Stimulated activated CD8-positive, alpha-beta memory T cell treated with anti-CD3 and anti-CD28 coated beads, Interleukin-12 subunit alpha, Interleukin-12 subunit beta, amount 100 ng/mL, for 1 hour (primary cell): ENCODE measurements around the gene ANKRD53.

Experiments used
- DNase-seq: peaks from one replicate; pipeline ENCODE4 v3.0.0-alpha.2; 2020; ENCODE audit warnings: low read depth

Gene ANKRD53

DNA sequence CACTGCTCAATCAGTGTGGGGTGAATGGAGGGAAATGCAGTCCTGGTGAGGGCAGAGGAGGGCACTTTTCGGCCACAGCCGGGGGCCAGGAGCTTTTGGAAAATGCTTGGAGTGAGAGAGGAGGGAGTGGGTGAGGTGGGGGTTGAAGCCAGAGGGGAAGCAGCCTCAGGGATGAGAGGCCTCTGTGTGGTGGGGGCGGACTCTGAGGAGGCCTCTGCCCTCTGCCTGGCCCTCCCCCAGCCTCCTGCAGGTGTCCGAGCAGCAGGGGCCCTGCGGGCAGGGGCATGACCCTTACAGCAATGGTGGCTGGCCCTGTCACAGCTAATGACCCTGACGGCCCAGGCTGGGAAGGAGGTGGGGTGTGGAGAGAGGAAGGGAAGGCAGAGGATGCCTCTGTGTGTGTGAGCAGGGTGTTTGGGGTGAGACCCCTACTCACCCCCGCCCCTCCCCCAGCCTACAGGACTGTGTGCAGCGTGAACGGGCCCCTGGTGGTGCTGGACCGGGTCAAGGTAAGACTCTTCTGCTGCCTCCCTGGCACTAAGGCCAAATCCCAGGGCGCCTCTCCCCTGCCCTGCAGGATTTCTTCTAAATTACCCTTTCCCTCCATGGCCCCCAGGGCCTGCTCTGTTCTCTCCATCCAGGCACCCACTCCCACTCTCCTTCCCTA, 35.1 kb upstream of the ANKRD53 start:
- no peak for DNase-seq

DNA sequence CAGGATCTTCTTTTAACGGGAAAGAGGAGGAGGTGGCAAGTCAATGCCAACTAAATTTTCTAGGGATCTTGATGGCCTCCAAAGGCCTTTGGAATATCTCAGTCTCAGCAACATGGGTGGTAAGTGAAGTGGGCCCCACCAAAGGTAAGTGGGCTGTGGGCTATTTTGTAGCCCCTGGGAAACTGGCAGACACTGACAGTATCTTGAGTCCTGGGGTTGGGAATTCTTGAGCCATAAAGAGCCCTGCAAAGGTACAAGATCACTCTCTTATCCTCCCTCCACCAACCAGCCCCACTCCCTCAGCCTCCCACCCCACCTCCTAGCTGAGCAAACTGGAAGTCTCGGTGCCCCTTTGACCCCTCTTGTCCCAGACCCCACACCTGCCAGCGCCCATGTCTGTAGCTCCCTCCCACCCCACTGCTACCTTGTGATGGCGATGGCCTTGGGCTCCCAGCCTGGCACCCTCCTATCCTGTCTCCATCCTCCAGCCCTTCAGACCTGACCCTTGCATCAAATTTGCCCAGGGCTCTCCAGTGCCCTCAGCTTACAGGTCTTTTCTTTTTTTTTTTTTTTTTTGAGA, 34.2 kb upstream of the ANKRD53 start:
- DNase-seq, result no peak

GRCh38 chr2:70946832-70947442, 31.5 kb upstream of the ANKRD53 start:
- DNase-seq, result peak; percentile 24

DNA sequence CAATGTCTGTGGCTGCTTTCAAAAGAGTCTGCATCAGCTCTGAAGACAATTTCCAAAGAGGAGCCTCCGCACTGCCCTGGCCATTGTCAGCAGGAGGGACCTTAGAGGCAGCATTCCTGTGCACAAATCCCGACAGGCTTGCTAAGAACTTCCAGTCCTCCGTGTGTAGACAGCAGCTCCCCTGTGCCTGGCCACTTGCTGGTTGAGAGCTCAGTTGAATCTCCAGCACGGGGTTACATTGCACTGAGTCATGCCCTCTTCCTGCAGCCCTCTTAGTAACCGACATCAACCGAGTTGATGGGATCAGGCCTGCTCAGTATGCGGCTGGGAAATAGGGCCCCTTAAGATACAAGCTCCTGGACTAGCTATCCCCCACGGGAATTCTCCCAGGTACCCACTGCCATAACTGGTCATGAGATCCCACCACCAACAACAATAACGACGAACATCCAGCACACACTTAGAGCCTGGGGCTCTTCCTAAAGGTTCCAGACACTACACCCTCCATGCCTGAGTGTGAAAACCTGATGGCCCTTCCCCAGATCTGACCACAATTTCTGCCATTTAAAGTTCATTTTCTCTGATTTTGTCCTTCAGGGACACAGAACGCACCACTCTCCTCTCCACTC, 30.8 kb upstream of the ANKRD53 start:
- no peak for DNase-seq

DNA sequence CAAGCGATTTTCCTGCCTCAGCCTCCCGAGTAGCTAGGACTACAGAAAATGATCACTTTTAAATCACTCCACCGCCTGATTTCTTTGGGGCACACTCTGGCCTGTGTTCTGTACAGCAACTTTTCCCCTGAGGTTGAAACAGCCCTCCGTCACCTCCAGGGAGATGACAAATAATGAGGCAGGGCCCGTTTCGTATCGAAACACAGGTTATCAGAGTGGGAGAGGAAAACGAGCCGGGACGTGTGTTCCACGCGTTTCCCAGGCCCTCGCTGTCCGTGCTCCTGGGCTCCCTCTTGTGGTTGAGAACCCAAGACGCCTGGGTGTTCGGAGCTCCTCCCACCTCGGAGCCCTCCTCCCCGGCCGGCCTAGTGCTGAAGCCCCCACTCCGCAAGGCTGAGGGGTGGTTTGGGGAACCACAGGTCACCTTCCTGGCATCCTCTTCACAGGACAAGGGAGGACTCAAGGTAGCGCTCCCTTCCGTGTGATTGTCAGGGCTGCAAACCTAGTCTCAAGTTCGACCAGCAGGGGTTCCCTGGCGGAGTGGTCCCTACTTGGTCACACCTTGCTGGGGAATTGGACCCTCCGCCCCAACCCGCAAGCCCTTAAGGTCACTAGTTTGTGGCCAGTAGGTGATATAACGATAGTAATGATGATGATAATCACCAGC, 30.0 kb upstream of the ANKRD53 start:
- peak; percentile 51 for DNase-seq

GRCh38 chr2:70949086-70949485, 29.3 kb upstream of the ANKRD53 start:
- no peak for DNase-seq

- DNase-seq, result no peak
Observed at GRCh38 chr2:70954886-70955285, 23.5 kb upstream of the ANKRD53 start.

DNA sequence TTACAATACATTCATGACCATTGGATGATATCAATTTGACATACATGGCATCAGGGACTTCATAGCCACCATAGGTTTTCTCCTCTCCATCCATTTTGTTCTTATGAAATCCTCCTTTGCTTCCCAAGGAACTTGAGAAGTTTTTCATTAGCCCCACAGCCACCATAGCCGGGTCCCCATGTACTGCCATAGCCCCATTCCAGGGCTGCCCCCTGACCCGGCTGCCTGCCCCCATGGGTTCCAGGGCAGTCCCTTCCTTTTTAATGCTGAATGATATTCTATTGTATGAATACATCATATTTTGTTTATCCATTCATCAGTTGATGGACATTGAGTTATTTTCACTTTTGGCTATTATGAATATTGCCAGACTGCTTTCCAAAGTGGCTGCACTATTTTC, 22.3 kb upstream of the ANKRD53 start:
- DNase-seq, result no peak

GRCh38 chr2:70957798-70958197, 20.6 kb upstream of the ANKRD53 start:
- no peak for DNase-seq

DNA sequence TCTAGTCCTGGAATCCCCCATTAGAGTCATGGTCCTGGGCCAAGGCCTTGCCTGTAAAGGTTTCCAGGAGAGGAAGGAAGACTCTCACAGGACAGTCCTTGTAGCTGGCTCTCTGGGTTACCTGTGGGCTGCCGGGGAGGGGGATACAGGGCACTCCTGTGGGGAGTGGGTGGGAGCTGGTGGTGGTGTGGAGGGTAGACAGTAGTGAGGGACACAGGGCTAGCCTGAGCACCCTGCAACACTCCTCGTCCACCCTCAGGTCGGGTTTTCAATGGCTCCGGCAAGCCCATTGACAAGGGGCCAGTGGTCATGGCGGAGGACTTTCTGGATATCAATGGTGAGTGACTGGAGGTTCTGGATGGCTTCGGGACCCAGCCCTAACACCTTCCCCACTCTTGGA, 19.7 kb upstream of the ANKRD53 start:
- no peak for DNase-seq

- DNase-seq, result no peak
Observed at GRCh38 chr2:70959271-70959761, 19.1 kb upstream of the ANKRD53 start.

GRCh38 chr2:70959851-70960832, 18.3 kb upstream of the ANKRD53 start:
- no peak for DNase-seq

DNA sequence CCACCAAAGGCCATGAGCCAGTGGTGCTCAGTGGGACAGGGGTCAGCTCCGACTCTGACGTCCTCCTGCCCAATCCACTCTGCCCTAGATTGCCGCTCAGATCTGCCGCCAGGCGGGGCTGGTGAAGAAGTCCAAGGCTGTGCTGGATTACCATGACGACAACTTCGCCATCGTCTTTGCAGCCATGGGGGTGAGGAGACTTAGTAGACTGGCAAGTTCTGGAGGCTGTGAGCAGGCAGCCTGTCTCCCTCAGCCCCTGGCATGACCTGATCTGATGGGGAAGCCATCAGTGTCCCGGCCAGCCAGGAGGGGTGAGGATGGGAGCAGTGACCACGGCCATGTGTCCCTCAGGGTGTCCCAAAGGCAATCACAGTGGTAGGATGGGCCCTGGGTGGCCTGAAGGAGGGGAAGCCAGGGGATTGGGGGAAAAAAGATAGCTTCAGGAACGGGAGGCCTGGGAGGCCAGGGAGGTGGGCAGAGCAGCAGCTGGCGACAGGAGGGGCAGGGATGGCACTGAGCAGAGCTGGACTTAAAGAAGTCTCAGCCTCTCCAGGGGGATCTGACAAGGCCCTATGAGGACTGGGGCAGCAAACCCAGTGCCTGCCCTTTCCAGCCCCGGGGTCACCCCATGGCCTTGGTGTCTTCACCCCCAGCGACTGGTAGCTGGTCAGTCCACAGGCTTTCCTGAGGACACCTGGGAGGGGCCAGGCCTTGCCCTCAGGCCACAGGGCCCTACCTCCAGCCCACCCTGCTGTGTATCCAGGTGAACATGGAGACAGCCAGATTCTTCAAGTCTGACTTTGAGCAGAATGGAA, 17.4 kb upstream of the ANKRD53 start:
- no peak for DNase-seq

GRCh38 chr2:70961648-70961994, 16.8 kb upstream of the ANKRD53 start:
- no peak for DNase-seq

DNA sequence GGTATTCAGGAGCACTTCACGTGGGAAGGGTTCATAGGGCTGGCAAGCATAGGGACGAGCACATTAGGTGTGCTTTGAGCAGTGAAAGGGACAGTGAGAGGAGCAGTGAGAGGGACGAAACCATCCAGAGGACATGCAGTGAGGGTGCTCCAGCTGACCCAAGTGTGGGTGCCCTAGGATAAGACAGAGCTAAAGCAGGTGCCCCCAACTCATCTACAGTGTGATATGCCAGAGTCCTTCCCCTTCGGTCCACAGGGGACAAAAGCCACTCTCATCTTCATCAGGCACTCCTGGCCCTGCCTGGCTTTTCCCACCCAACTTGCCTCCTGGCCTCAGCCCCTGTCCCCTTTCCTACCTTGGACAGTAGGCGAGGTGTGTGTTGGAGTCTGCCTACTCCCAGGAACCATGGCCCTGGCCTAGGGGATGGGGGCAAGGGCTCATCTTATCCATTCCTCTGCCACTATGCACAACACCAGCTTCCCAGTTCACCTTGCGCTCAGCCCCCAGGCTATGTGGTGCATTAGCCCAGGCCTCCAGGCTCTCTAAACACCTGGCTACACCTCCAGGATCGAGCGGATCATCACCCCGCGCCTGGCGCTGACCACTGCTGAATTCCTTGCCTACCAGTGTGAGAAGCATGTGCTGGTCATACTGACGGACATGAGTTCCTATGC, 16.1 kb upstream of the ANKRD53 start:
- DNase-seq, result no peak

DNA sequence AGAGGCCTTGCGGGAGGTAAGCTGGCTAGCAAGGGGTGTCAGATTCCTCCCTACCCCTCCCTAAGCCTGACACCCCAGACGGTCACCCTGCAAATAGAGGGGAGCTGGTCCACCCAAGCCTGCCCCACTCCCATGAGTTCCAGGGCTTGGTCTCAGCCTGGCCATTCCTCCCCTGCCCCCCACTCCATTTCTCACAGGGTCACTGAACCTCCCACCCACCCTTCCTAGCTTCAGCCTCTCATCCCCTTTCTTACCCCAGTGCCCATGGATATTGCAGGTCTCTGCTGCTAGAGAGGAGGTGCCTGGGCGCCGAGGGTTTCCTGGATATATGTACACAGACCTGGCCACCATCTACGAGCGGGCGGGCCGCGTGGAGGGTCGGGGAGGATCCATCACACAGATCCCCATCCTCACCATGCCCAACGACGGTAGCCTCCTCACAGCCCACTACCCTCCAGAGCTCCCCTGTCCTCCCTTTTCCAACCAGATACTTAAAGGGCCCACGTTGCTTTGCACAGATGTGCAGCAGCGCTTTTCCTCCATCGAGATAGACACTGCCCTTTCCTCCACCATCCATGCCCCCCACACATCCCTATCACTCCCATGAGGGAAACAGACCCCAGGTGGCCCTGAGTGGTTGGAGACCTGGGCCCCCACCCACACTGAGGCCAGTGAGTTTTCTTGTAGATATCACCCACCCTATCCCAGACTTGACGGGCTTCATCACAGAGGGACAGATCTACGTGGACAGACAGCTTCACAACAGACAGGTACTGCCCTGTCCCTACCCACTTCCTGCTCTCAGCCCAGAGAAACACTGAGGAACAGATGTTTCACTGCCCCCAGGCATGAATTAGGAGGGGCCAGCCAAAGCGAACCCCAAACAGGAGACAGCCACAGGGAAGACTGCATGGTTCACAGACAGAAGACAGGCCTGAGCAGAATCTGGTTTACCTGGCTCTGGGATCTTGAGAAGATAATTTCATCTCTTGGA, 15.2 kb upstream of the ANKRD53 start:
- no peak for DNase-seq

GRCh38 chr2:70964133-70964532, 14.3 kb upstream of the ANKRD53 start:
- no peak for DNase-seq

- DNase-seq, result peak; percentile 73
Observed at GRCh38 chr2:70964596-70965386, 13.6 kb upstream of the ANKRD53 start.
